Activated CD8-positive, alpha-beta T cell treated with anti-CD3 and anti-CD28 coated beads for 36 hours (primary cell): ENCODE measurements around the gene PRPF40A. TPM values are rescaled to one million over a fixed set of nuclear protein-coding genes. Genes with fewer than 3 reads are reported as not detected.

Source experiments
- ATAC-seq: fragments of 200-7000 bp; cut with Tn5 transposase; one replicate; pipeline ENCODE4 v1.10.0; 2021; ENCODE audit warnings: mild to moderate bottlenecking, moderate library complexity
- CTCF ChIA-PET: fragments of 350-600 bp; sonication (Branson Sonifier 250); formaldehyde crosslinking; loops from one replicate; lab custom pipeline; 2021; ENCODE audit warnings: antibody characterized with exemption; lab: Charles Lee
- POLR2A ChIA-PET: fragments of 350-600 bp; sonication (Branson Sonifier 250); formaldehyde crosslinking; loops from one replicate; lab custom pipeline; 2021; ENCODE audit warnings: antibody characterized with exemption; lab: Charles Lee
- DNase-seq: peaks from one replicate; pipeline ENCODE4 v3.0.0-alpha.2; 2020
- H3K27ac Mint-ChIP-seq: one replicate; pipeline ENCODE4 v1.8.0; 2021; ENCODE audit warnings: mild to moderate bottlenecking, mixed read lengths
- H3K27me3 Mint-ChIP-seq: one replicate; pipeline ENCODE4 v1.8.0; 2021; ENCODE audit warnings: mixed read lengths
- H3K36me3 Mint-ChIP-seq: one replicate; pipeline ENCODE4 v1.8.0; 2021; ENCODE audit warnings: low read depth, mixed read lengths
- H3K4me1 Mint-ChIP-seq: one replicate; pipeline ENCODE4 v1.8.0; 2021; ENCODE audit warnings: low read depth, mixed read lengths
- H3K4me3 Mint-ChIP-seq: one replicate; pipeline ENCODE4 v1.8.0; 2021; ENCODE audit warnings: mild to moderate bottlenecking, moderate library complexity, mixed read lengths
- H3K9me3 Mint-ChIP-seq: one replicate; pipeline ENCODE4 v1.8.0; 2021; ENCODE audit warnings: mixed read lengths
- intact Hi-C: fragments of 100-400 bp; cut with micrococcal nuclease; formaldehyde crosslinking; loops from one replicate; pipeline ENCODE4 v1.10.0; 2022
- total RNA-seq, 2 experiments: library from RNA; stranded (reverse); gene quantifications; one replicate each; pipeline ENCODE4 v1.2.3, GENCODE V29; 2021
- TF ChIP-seq, protein P1 (sequence below): fragments of 200-600 bp; IDR thresholded peaks from one replicate; pipeline ENCODE4 v1.8.0; 2022; ENCODE audit warnings: antibody characterized with exemption, mild to moderate bottlenecking

The PRPF40A gene
- total RNA-seq, 2 experiments from 2014 or later = 145 to 148 TPM

DNA sequence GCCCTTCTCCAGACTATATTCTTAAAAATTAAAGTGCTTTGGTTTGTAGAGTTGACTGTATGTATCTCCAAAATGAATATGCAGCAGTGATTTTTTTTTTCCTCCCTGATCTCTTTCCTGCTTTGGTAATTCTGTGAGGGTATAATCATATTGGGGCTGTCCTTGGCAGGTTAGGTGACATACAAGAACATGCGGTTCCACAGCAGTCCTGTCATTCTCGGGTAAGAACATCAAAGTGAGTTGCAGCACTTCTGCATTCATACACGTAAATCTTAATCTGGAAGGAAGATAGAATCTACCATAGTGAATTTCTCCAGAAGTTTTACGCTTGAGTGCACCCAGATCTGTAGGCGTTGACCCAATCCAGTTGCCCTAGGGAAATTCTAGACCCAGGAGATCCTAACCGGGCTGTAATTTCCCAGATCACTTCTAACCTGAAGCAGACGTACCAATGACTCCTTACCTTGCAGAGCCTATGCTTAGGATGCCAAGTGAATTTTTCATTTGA lies 109.4 kb downstream of the PRPF40A start:
- no peak overlapping the region for H3K4me3 Mint-ChIP-seq
- H3K27ac Mint-ChIP-seq = no peak overlapping the region
- POLR2A ChIA-PET = no interaction called here
- intact Hi-C loops = no loop called here
- ATAC-seq = no peak
- no peaks in the 10 kb centered on the region for H3K27me3 Mint-ChIP-seq
- no peaks in the 10 kb centered on the region for H3K36me3 Mint-ChIP-seq
- H3K4me1 Mint-ChIP-seq = peaks cover 10% of the 10 kb centered on the region
- CTCF ChIA-PET = no interaction called here
- no peaks in the 10 kb centered on the region for H3K9me3 Mint-ChIP-seq
- DNase-seq = no peak
- TF ChIP-seq, protein P1, sequence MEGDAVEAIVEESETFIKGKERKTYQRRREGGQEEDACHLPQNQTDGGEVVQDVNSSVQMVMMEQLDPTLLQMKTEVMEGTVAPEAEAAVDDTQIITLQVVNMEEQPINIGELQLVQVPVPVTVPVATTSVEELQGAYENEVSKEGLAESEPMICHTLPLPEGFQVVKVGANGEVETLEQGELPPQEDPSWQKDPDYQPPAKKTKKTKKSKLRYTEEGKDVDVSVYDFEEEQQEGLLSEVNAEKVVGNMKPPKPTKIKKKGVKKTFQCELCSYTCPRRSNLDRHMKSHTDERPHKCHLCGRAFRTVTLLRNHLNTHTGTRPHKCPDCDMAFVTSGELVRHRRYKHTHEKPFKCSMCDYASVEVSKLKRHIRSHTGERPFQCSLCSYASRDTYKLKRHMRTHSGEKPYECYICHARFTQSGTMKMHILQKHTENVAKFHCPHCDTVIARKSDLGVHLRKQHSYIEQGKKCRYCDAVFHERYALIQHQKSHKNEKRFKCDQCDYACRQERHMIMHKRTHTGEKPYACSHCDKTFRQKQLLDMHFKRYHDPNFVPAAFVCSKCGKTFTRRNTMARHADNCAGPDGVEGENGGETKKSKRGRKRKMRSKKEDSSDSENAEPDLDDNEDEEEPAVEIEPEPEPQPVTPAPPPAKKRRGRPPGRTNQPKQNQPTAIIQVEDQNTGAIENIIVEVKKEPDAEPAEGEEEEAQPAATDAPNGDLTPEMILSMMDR = no peak

DNA sequence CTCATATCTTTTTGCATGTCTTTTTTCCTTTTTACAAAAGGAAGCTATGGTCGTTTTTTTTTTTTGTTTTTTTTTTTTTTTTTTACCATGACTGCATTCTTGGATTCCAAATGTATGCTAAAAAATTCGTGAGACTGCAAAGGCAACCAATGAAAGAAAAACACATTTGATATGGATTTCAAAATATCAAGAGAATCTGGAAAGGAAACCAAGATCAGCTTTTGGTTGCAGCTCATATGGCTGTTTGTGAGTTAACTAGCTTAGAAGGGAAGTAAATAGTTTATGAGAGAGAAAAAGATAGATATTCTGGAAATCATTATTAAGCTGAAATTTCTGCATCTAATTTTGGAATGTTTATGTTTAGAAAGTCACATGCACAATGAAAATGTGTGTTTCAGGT lies 110.3 kb downstream of the PRPF40A start:
- CTCF ChIA-PET = interaction anchor here (1.5 kb wide), 1 partner anchor 582 kb away, joined by 3 read pairs; no protein-coding TSS in a partner anchor
- no peaks in the 10 kb centered on the region for H3K36me3 Mint-ChIP-seq
- no peak for DNase-seq

DNA sequence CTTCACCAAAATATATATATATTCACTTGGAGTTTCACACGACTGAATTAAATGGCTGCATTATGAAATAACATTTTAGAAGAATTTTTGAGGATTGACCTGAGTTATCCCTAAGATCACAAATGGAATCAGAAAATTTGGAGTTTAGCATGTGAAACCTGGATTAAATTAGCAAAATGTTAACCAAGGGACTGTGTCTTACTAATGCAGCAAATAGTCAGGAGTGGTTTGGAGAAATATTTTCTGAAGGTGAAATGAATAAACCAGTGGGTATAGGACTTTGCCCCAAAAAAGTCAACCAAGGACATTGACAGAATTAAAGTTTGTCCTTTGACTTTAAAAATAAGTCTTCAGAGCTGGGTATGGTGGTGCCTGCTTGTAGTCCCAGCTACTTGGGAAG lies 111.2 kb downstream of the PRPF40A start:
- H3K36me3 Mint-ChIP-seq = no peaks in the 10 kb centered on the region
- POLR2A ChIA-PET = no interaction called here
- H3K4me1 Mint-ChIP-seq = peaks cover 3% of the 10 kb centered on the region
- H3K4me3 Mint-ChIP-seq = no peak overlapping the region
- TF ChIP-seq, protein P1 = no peak
- intact Hi-C loops = no loop called here
- CTCF ChIA-PET = interaction anchor here (0.7 to 1.5 kb wide), 2 partner anchors 29 to 581 kb away, joined by 3 read pairs; no protein-coding TSS in a partner anchor
- no peak for DNase-seq
- no peaks in the 10 kb centered on the region for H3K9me3 Mint-ChIP-seq
- no peaks in the 10 kb centered on the region for H3K27me3 Mint-ChIP-seq
- no peak overlapping the region for H3K27ac Mint-ChIP-seq
- ATAC-seq = no peak

More for the DNA sequence above, 110.3 kb downstream of the PRPF40A start:
- Mint-ChIP-seq H3K27me3 (no peaks in the 10 kb centered on the region), H3K4me3 (no peak overlapping the region), H3K27ac (no peak overlapping the region), H3K4me1 (peaks cover 7% of the 10 kb centered on the region), H3K9me3 (no peaks in the 10 kb centered on the region)
- TF ChIP-seq, protein P1 = no peak
- POLR2A ChIA-PET = no interaction called here
- ATAC-seq = no peak
- intact Hi-C loops = no loop called here

DNA sequence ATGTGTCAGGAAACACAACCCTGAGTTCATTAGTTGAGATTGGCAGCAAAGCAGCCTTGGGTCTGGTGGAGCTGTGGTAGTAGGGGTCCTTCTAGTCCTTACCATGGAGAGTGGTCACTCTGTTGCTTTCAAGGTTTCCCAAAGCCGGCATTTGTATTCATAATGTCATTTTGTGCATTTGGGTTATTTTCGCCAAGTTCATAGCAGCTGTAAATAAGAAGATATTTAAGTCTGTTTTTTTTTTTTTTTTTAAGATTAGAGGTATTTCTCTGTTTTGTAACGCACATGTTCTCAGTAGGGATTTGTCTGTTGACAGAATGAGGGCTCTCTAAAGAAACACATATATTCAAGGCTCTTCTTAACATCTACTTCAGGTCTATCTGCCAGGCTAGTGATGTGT lies 114.1 kb downstream of the PRPF40A start:
- Mint-ChIP-seq H3K27me3 (no peaks in the 10 kb centered on the region), H3K36me3 (no peaks in the 10 kb centered on the region), H3K9me3 (no peaks in the 10 kb centered on the region), H3K4me3 (no peak overlapping the region), H3K4me1 (peaks cover 3% of the 10 kb centered on the region), H3K27ac (no peak overlapping the region)
- TF ChIP-seq, protein P1 = no peak
- POLR2A ChIA-PET = no interaction called here
- ATAC-seq (no peak), DNase-seq (no peak)
- CTCF ChIA-PET = no interaction called here
- intact Hi-C loops = no loop called here

DNA sequence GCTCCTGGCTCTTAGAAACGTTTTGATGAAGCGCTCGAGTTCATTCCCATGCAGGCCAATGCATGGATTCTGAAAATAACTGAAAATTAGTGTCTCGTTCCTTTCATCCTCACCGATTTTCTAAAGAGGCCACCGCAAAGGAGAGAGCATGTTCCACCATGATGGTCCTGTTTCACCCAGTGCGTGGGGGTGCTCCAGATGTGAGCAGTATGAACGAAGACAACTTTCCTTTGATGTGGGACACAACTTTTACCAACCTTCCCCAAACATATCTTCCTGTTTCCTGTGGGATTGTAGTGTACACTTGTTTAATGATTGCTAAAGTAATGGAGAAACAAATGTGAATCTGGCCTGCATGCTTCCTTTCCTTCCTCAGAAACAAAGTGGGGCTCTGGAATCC lies 114.5 kb downstream of the PRPF40A start:
- POLR2A ChIA-PET = no interaction called here
- no peaks in the 10 kb centered on the region for H3K27me3 Mint-ChIP-seq
- ATAC-seq (no peak), DNase-seq (no peak)
- H3K27ac Mint-ChIP-seq = no peak overlapping the region
- peaks cover 3% of the 10 kb centered on the region for H3K4me1 Mint-ChIP-seq
- H3K4me3 Mint-ChIP-seq = no peak overlapping the region
- TF ChIP-seq, protein P1 = no peak
- no peaks in the 10 kb centered on the region for H3K9me3 Mint-ChIP-seq
- intact Hi-C loops = no loop called here
- no peaks in the 10 kb centered on the region for H3K36me3 Mint-ChIP-seq
- CTCF ChIA-PET = no interaction called here

Other genes with a start within 250 kb of the PRPF40A start
- 10 to 100 TPM; 21.0 to 29.8 TPM for gene ARL6IP6, start 1.2 kb upstream of the PRPF40A start, total RNA-seq